Suprapubic skin (tissue), 4 donors: ENCODE data around the gene TBC1D19. TPM values are rescaled to one million over a fixed set of nuclear protein-coding genes. Genes with fewer than 3 reads are reported as not detected.

ENCODE experiments used
- DNase-seq, 2 donors: peaks; one replicate each; pipeline ENCODE4 v3.0.0-alpha.2; 2019; ENCODE audit warnings: low spot score in 2 of 2
- H3K27ac ChIP-seq: fragments of 200-600 bp; sonication (generic); one replicate; pipeline ENCODE4 v1.5.1; 2019
- H3K27me3 ChIP-seq: fragments of 200-600 bp; sonication (generic); one replicate; pipeline ENCODE4 v1.5.1; 2019
- H3K36me3 ChIP-seq: fragments of 200-600 bp; sonication (generic); one replicate; pipeline ENCODE4 v1.5.1; 2019
- H3K4me1 ChIP-seq: fragments of 200-600 bp; sonication (generic); one replicate; pipeline ENCODE4 v1.5.1; 2019
- H3K4me3 ChIP-seq: fragments of 200-600 bp; sonication (generic); one replicate; pipeline ENCODE4 v1.5.1; 2019; ENCODE audit warnings: mild to moderate bottlenecking
- H3K9me3 ChIP-seq: fragments of 200-600 bp; sonication (generic); one replicate; pipeline ENCODE4 v1.5.1; 2019
- EP300 ChIP-seq: sonication (generic); formaldehyde crosslinking; IDR thresholded peaks from one replicate; pipeline ENCODE4 v1.6.1; 2017; ENCODE audit warnings: antibody characterized with exemption
- POLR2A ChIP-seq, 2 donors: fragments of 450-650 bp; IDR thresholded peaks; one replicate each; pipeline ENCODE4 v1.6.1; 2017; ENCODE audit warnings: antibody characterized with exemption in 2 of 2, mild to moderate bottlenecking in 2 of 2, moderate library complexity in 2 of 2
- POLR2AphosphoS5 ChIP-seq, 3 donors: sonication (generic); formaldehyde crosslinking; IDR thresholded peaks; one replicate each; pipeline ENCODE4 v1.6.1; 2017; ENCODE audit warnings: antibody characterized with exemption in 3 of 3
- WGBS: methylation state at CpG from one replicate; pipeline ENCODE4 v1.1.5; 2018; 5-methylcytosine and 5-hydroxymethylcytosine counted together
- total RNA-seq, 4 donors: library from RNA; depleted of rRNA; stranded (reverse); fragments of >200 nt; gene quantifications; one replicate each; pipeline ENCODE4 v1.1.0, GENCODE V29; 2016
- TF ChIP-seq, protein P1 (sequence below), 2 donors: fragments of 200-600 bp in 1 of 2; fragments of 450-650 bp in 1 of 2; sonication (generic) in 1 of 2; IDR thresholded peaks; one replicate each; pipeline ENCODE4 v1.5.1; 2016 to 2019; ENCODE audit warnings: antibody characterized with exemption in 2 of 2, mild to moderate bottlenecking in 1 of 2, moderate library complexity in 1 of 2

TBC1D19 gene
- total RNA-seq, 4 donors from 2014 or later, result 6.2 to 16.2 (median 11.9) TPM

DNA sequence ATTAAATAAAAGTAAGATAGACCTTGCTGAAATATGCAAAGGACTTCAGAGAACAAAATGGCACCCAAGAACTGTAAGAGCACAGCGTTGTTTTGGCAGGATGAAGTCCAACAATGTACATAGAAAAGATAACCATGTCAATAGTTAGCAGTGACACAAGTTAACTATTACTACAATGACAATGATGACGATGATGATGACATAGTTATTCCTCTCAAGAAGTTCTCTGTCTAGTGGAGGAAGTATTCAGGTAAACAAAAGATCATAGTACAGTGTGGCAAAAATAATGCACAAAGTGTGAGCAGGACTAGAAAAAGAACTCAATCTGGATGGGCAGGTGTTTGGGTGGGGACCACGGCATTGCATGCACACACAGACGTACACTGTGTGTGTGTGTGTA, 201.4 kb downstream of the TBC1D19 start:
- H3K36me3 ChIP-seq, result no peaks in the 10 kb centered on the region
- H3K27me3 ChIP-seq, result no peaks in the 10 kb centered on the region
- WGBS, result 90% methylated on average over 4 of the region's 4 CpGs
- no peak for DNase-seq
- no peaks in the 10 kb centered on the region for H3K9me3 ChIP-seq
- H3K4me1 ChIP-seq, result peaks cover 30% of the 10 kb centered on the region
- no peak overlapping the region for H3K4me3 ChIP-seq
- H3K27ac ChIP-seq, result no peak overlapping the region
- TF ChIP-seq POLR2A (IDR thresholded peaks at IDR 0.05) (no peak), EP300 (no peak), POLR2AphosphoS5 (IDR thresholded peaks at IDR 0.05) (no peak)
- TF ChIP-seq, protein P1, sequence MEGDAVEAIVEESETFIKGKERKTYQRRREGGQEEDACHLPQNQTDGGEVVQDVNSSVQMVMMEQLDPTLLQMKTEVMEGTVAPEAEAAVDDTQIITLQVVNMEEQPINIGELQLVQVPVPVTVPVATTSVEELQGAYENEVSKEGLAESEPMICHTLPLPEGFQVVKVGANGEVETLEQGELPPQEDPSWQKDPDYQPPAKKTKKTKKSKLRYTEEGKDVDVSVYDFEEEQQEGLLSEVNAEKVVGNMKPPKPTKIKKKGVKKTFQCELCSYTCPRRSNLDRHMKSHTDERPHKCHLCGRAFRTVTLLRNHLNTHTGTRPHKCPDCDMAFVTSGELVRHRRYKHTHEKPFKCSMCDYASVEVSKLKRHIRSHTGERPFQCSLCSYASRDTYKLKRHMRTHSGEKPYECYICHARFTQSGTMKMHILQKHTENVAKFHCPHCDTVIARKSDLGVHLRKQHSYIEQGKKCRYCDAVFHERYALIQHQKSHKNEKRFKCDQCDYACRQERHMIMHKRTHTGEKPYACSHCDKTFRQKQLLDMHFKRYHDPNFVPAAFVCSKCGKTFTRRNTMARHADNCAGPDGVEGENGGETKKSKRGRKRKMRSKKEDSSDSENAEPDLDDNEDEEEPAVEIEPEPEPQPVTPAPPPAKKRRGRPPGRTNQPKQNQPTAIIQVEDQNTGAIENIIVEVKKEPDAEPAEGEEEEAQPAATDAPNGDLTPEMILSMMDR (IDR thresholded peaks at IDR 0.05), result no peak

DNA sequence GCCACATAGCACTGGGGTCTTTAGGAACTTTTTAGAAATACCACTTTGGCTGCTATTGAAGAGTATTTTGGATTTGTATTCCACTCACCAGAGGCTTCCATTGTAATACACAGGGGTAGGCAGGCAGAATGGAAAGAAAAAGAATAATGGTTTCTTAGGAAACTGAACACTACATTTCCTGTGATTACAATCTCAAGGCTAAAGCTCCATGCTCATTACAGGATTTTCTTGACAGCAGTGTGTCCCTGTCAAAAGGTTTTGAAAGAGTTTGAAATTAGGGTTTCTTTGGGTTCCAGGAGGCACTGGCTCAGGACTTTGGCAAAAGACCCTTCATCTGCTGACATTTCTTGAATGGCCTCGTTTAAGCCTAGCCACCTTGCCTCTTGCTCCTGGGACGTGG, 201.9 kb downstream of the TBC1D19 start:
- Histone ChIP-seq H3K4me1 (peaks cover 25% of the 10 kb centered on the region), H3K9me3 (no peaks in the 10 kb centered on the region), H3K36me3 (no peaks in the 10 kb centered on the region), H3K4me3 (no peak overlapping the region), H3K27me3 (no peaks in the 10 kb centered on the region), H3K27ac (no peak overlapping the region)
- no peak for DNase-seq
- 66% methylated on average over 2 of the region's 2 CpGs for WGBS
- no peak for TF ChIP-seq EP300
- TF ChIP-seq, protein P1 (IDR thresholded peaks at IDR 0.05), result no peak
- no peak for TF ChIP-seq POLR2AphosphoS5 (IDR thresholded peaks at IDR 0.05)
- TF ChIP-seq POLR2A (IDR thresholded peaks at IDR 0.05), result no peak

DNA sequence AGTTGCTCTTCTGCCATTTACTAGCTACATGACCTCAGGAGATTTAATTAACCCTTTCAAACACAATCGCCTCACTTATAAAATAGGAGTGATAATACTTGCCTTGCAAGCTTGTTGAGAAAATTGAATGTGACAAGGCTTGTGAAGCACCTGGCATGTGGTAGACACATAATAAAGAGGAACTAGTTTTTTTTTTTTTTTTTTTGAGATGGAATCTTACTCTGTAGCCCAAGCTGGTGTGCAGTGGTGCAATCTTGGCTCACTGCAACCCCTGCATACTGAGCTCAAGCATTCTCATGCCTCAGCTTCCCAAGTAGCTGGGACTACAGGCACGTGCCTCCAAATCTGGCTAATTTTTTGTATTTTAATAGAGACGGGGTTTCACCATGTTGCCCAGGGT, 203.0 kb downstream of the TBC1D19 start:
- no peaks in the 10 kb centered on the region for H3K9me3 ChIP-seq
- no peaks in the 10 kb centered on the region for H3K27me3 ChIP-seq
- no peak overlapping the region for H3K27ac ChIP-seq
- DNase-seq, result no peak
- peaks cover 20% of the 10 kb centered on the region for H3K4me1 ChIP-seq
- no peak overlapping the region for H3K4me3 ChIP-seq
- TF ChIP-seq POLR2AphosphoS5 (IDR thresholded peaks at IDR 0.05), result no peak
- TF ChIP-seq, protein P1 (IDR thresholded peaks at IDR 0.05), result no peak
- TF ChIP-seq EP300, result no peak
- TF ChIP-seq POLR2A (IDR thresholded peaks at IDR 0.05), result no peak
- WGBS, result 69% methylated on average over 3 of the region's 3 CpGs
- H3K36me3 ChIP-seq, result no peaks in the 10 kb centered on the region

DNA sequence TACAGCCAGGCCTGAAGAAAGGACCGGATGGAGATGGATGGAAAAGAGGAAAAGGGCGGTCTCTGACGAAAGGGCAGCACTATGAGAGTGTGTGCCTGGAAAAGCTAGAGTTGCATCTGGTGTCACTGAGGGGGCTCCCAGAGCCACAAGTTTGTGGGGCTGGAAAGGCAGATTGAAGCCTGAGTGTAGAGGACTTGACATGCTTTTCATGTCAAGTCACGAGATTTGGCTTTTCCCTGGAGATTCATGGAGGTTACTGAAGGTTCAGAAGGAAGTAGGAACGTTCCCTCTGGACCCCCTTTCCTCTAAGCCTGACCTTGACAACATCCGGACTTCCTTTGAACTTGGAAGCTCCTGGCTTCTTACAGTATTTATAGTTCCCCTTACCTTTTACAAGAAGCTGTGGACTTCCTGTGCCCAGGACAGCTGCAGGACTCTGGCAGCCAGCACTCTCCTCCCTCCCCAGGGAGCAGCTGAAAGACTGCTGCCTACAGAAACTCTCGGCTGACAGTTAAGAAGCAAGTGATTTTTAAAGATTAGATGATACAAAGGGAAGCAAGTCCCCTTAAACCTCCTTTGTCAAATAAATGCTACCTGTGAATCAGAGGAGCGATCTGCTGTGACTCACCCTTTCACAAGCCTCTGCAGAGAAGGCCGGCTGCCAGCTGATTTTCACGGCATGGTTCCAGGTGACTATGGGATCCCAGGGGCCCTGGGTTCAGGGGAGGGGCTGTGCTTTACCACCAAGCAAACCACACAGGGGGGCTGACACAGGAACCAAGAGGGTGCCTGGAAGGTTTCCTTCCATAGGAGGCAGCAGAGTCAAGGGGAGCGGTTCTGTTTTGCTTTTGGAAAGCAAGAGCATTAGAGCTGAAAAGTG, 203.8 kb downstream of the TBC1D19 start:
- Histone ChIP-seq H3K4me3 (no peak overlapping the region), H3K4me1 (peaks cover 20% of the 10 kb centered on the region), H3K27me3 (no peaks in the 10 kb centered on the region), H3K27ac (peak overlapping the region; percentile 30), H3K9me3 (no peaks in the 10 kb centered on the region), H3K36me3 (no peaks in the 10 kb centered on the region)
- WGBS, result 30% methylated on average over 10 of the region's 11 CpGs
- DNase-seq, result no peak
- TF ChIP-seq POLR2A (IDR thresholded peaks at IDR 0.05) (no peak), POLR2AphosphoS5 (IDR thresholded peaks at IDR 0.05) (no peak), EP300 (no peak)
- TF ChIP-seq, protein P1 (IDR thresholded peaks at IDR 0.05), result peak in 1 of 2 donors; percentile 24

DNA sequence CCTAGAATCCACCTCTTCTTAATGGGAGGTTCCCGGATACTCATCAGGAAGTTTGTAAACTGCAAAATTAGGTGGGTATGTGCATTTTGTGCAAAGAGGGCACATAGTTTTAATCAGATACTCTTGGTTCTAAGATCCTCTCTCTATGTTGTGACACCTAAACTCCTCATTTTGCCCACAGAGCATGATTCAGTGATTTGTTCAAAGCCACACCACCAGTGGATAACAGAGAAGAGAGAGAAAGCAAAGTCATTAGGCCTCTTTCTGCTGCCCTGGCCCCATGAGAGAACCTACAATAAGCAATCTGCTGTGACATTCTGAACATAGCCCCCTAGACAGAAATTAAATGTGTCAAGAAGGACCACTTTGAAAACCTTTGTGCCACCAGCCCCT, 204.5 kb downstream of the TBC1D19 start:
- DNase-seq, result no peak
- Histone ChIP-seq H3K4me1 (peaks cover 20% of the 10 kb centered on the region), H3K36me3 (no peaks in the 10 kb centered on the region), H3K27ac (no peak overlapping the region), H3K9me3 (no peaks in the 10 kb centered on the region), H3K4me3 (no peak overlapping the region), H3K27me3 (no peaks in the 10 kb centered on the region)
- TF ChIP-seq EP300 (no peak), POLR2A (IDR thresholded peaks at IDR 0.05) (no peak), POLR2AphosphoS5 (IDR thresholded peaks at IDR 0.05) (no peak)
- TF ChIP-seq, protein P1 (IDR thresholded peaks at IDR 0.05), result no peak
- WGBS, result 42% methylated on average over 1 of the region's 1 CpG
